ENCODE measurements around the gene REEP1. TPM values are rescaled to one million over a fixed set of nuclear protein-coding genes. Genes with fewer than 3 reads are reported as not detected.
"Not testable (repeated sequence)": the region's sequence is repeated elsewhere in the genome, so short reads cannot be mapped to it uniquely, and the experiment has no call there.

REEP1 gene
- total and polyA plus RNA-seq, 8 donors, result 1.4 to 7.0 (median 4.0) TPM

- intact Hi-C loops (cut with DNase I), result no loop called here
Measured at GRCh38 chr2:86251840-86252266, 85.6 kb downstream of the REEP1 start.

DNA sequence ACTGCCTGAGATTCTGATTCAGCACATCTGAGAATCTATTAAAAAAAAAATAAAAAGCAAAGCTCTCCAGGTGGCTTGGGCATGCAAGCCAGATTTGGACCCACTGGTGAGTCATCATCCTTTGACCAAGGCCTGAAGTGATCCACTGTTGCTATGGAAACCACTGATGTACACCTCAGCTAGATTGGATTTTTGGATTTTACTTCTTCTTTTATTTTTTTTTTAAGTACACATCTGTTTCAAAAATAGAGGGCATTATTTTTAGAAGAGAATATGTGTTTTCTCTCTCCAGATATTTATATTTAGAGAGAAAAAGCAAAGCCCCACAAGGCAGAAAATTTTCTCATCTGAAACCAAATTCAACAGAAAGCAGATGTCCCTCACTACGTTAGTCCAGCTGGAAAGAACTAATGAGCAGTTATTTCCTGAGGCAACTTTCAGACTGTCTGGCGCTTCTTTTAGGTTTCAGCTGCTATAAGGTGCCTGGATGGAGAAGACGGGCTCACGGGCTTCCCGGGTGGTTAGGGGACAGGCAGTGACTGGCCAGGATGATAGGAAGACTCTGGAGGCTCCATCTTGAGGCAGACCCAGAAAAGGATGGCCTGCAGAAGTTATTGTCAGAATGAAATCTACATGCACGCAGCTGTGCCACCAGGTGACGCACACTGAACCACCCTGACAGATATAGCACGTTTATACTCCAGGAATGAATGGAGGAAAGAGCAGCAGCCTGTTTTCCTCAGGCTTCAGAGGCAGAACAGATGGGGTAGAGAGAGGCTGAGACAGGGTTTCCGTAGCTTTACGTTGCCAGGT lies 87.6 kb downstream of the REEP1 start:
- DNase-seq, result no peak
- Histone ChIP-seq H3K4me1 (no peaks in the 10 kb centered on the region), H3K9me3 (no peaks in the 10 kb centered on the region), H3K27me3 (no peaks in the 10 kb centered on the region), H3K27ac (no peak overlapping the region), H3K36me3 (no peaks in the 10 kb centered on the region), H3K4me3 (no peak overlapping the region)
- peak in 3 of 4 donors; percentile 36 to 82 (median 55) for ATAC-seq
- intact Hi-C loops (cut with DNase I), result no loop called here
- FAIRE-seq, result no peak
- 79 to 83% methylated on average over 10 of the region's 10 CpGs for WGBS, 2 donors
- TF ChIP-seq CTCF (IDR thresholded peaks at IDR 0.05), result no peak

More at GRCh38 chr2:86251840-86252266, 85.6 kb downstream of the REEP1 start:
- Histone ChIP-seq H3K36me3 (no peaks in the 10 kb centered on the region), H3K9me3 (no peaks in the 10 kb centered on the region), H3K4me1 (peaks cover 0 to 4% (median 0%) of the 10 kb centered on the region in 3 donors), H3K27ac (no peak overlapping the region), H3K4me3 (no peak overlapping the region), H3K27me3 (no peaks in the 10 kb centered on the region)
- no peak for TF ChIP-seq CTCF (IDR thresholded peaks at IDR 0.05)
- ATAC-seq (no peak), FAIRE-seq (no peak), DNase-seq (no peak)
- WGBS, 2 donors, result 67 to 78% methylated on average over 10 of the region's 10 CpGs

DNA sequence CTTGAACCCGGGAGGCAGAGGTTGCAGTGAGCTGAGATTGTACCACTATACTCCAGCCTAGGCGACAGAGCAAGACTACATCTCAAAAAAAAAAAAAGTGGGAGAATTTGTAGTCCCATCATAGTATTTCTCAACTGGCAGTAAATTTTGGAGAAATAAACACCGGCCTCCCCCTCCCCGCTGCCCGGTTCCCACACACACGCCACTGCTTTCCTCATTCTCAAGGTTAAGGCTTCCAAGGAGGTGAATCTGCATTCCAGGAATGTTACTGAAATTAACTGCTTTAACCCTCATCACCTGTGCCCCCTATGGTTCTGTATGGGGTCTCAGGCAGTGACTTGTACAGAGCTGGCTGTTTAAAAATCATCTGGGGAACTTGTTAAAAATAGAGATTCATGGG lies 88.2 kb downstream of the REEP1 start:
- TF ChIP-seq CTCF (IDR thresholded peaks at IDR 0.05), result no peak
- FAIRE-seq, result no peak
- no peak overlapping the region for H3K27ac ChIP-seq
- H3K9me3 ChIP-seq, result no peaks in the 10 kb centered on the region
- no peaks in the 10 kb centered on the region for H3K36me3 ChIP-seq
- H3K27me3 ChIP-seq, result no peaks in the 10 kb centered on the region
- no peak for ATAC-seq
- intact Hi-C loops (cut with DNase I), result no loop called here
- WGBS, 2 donors, result 89 to 95% methylated on average over 6 of the region's 6 CpGs
- no peak overlapping the region for H3K4me3 ChIP-seq
- DNase-seq, result no peak
- peaks cover 0 to 3% (median 0%) of the 10 kb centered on the region in 3 donors for H3K4me1 ChIP-seq

GRCh38 chr2:86245222-86245621 lies 92.2 kb downstream of the REEP1 start:
- peak overlapping the region in 1 of 4 donors; percentile 57 for H3K27ac ChIP-seq
- not testable (repeated sequence) for DNase-seq
- peak in 1 of 4 donors; percentile 34 for ATAC-seq

DNA sequence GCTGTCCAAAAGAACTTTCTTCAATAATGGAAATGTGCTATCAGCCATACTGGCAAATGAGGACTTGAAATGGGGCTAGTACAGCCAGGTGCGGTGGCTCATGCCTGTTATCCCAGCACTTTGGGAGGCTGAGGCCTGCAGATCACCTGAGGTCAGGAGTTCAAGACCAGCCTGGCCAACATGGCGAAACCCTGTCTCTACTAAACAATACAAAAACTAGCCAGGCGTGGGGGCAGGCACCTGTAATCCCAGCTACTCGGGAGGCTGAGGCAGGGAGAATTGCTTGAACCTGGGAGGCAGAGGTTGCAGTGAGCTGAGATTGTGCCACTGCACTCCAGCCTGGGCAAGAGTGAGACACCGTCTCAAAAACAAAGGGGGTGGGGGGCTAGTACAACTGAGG lies 92.6 kb downstream of the REEP1 start:
- H3K4me1 ChIP-seq; intact Hi-C loops (cut with DNase I); H3K36me3 ChIP-seq; H3K4me3 ChIP-seq; H3K27me3 ChIP-seq; FAIRE-seq; H3K9me3 ChIP-seq; ATAC-seq; DNase-seq: not testable (repeated sequence)
- WGBS, 2 donors, result 92 to 95% methylated on average over 5 of the region's 5 CpGs
- H3K27ac ChIP-seq, result peak overlapping the region in 2 of 4 donors; percentile 26 to 57

More at GRCh38 chr2:86245222-86245621, 92.2 kb downstream of the REEP1 start:
- H3K27me3 ChIP-seq; FAIRE-seq; H3K9me3 ChIP-seq; intact Hi-C loops (cut with DNase I); H3K4me3 ChIP-seq; H3K36me3 ChIP-seq; H3K4me1 ChIP-seq: not testable (repeated sequence)
- WGBS, 2 donors, result 35 to 36% methylated on average over 5 of the region's 5 CpGs

Data from pancreas (tissue), 10 donors.